H9 (cell line): Measurements from ENCODE around the gene MAPK12. TPM values are rescaled to one million over a fixed set of nuclear protein-coding genes. Genes with fewer than 3 reads are reported as not detected.
A peak's percentile ranks its signal among the peaks of the same experiment; 100 is the strongest.

Experiments
- DNase-seq: peaks from one replicate; pipeline ENCODE4 v3.0.0-alpha.2; 2017
- H2AFZ ChIP-seq: one replicate; pipeline ENCODE4 v1.6.1; 2013; ENCODE audit warnings: mild to moderate bottlenecking, low read length, control low read depth, moderate library complexity
- H2AK5ac ChIP-seq: 2 replicates; pipeline ENCODE4 v1.6.1; 2013; ENCODE audit warnings: low read length, control low read depth, mixed read lengths; ENCODE audit not compliant: insufficient read length
- H2BK120ac ChIP-seq: one replicate; pipeline ENCODE4 v1.6.1; 2013; ENCODE audit warnings: low read depth, mild to moderate bottlenecking, low read length, control low read depth, inconsistent platforms; ENCODE audit not compliant: poor library complexity, severe bottlenecking
- H2BK12ac ChIP-seq: 2 replicates; pipeline ENCODE4 v1.6.1; 2013; ENCODE audit warnings: low read length, control low read depth, mixed read lengths, low read depth; ENCODE audit not compliant: insufficient read length
- H2BK15ac ChIP-seq: 2 replicates; pipeline ENCODE4 v1.6.1; 2013; ENCODE audit warnings: low read depth, low read length, control low read depth
- H2BK20ac ChIP-seq: one replicate; pipeline ENCODE4 v1.6.1; 2013; ENCODE audit warnings: low read depth, mild to moderate bottlenecking, low read length, control low read depth, inconsistent platforms; ENCODE audit not compliant: poor library complexity, severe bottlenecking
- H2BK5ac ChIP-seq: 2 replicates; pipeline ENCODE4 v1.6.1; 2013; ENCODE audit warnings: low read length, control low read depth, mixed read lengths; ENCODE audit not compliant: insufficient read length
- H3K14ac ChIP-seq: 2 replicates; pipeline ENCODE4 v1.6.1; 2013; ENCODE audit warnings: low read length, control low read depth; ENCODE audit not compliant: insufficient read depth
- H3K18ac ChIP-seq: 2 replicates; pipeline ENCODE4 v1.6.1; 2013; ENCODE audit warnings: low read depth, mild to moderate bottlenecking, mixed read lengths, low read length, control low read depth; ENCODE audit not compliant: insufficient read length
- H3K23ac ChIP-seq: 2 replicates; pipeline ENCODE4 v1.6.1; 2013; ENCODE audit warnings: low read length, control low read depth, mixed read lengths, low read depth; ENCODE audit not compliant: insufficient read length
- H3K23me2 ChIP-seq: 2 replicates; pipeline ENCODE4 v1.6.1; 2013; ENCODE audit warnings: low read depth, mild to moderate bottlenecking, mixed read lengths, low read length, control low read depth; ENCODE audit not compliant: insufficient read length, poor library complexity, severe bottlenecking
- H3K27ac ChIP-seq: 2 replicates; pipeline ENCODE4 v1.5.1; 2013; ENCODE audit warnings: low read length, control low read depth, mixed read lengths, low read depth; ENCODE audit not compliant: insufficient read length
- H3K27me3 ChIP-seq: 2 replicates; pipeline ENCODE4 v1.6.1; 2013; ENCODE audit warnings: low read length, control low read depth, inconsistent platforms; ENCODE audit not compliant: insufficient read depth
- H3K4ac ChIP-seq: 2 replicates; pipeline ENCODE4 v1.6.1; 2013; ENCODE audit warnings: low read depth, mild to moderate bottlenecking, control low read depth, inconsistent platforms, low read length, moderate library complexity
- H3K4me1 ChIP-seq: 2 replicates; pipeline ENCODE4 v1.6.1; 2013; ENCODE audit warnings: low read length, control low read depth, inconsistent platforms; ENCODE audit not compliant: insufficient read depth
- H3K4me2 ChIP-seq: 2 replicates; pipeline ENCODE4 v1.6.1; 2013; ENCODE audit warnings: low read length, control low read depth, mixed read lengths; ENCODE audit not compliant: insufficient read length, insufficient read depth
- H3K56ac ChIP-seq: 2 replicates; pipeline ENCODE4 v1.6.1; 2013; ENCODE audit warnings: low read depth, mild to moderate bottlenecking, mixed read lengths, low read length, control low read depth; ENCODE audit not compliant: insufficient read length
- H3K79me1 ChIP-seq: 2 replicates; pipeline ENCODE4 v1.6.1; 2013; ENCODE audit warnings: low read depth, mild to moderate bottlenecking, moderate library complexity, low read length, control low read depth, inconsistent platforms; ENCODE audit not compliant: insufficient read depth, poor library complexity, severe bottlenecking
- H3K79me2 ChIP-seq: 2 replicates; pipeline ENCODE4 v1.6.1; 2013; ENCODE audit warnings: low read length, control low read depth, inconsistent platforms; ENCODE audit not compliant: insufficient read depth
- H3K9ac ChIP-seq: 2 replicates; pipeline ENCODE4 v1.6.1; 2013; ENCODE audit warnings: low read length, control low read depth, mixed read lengths; ENCODE audit not compliant: insufficient read length; ENCODE audit errors: extremely low read depth
- H3K9me3 ChIP-seq: one replicate; pipeline ENCODE4 v1.6.1; 2013; ENCODE audit warnings: low read depth, low read length, inconsistent platforms; ENCODE audit not compliant: control insufficient read depth
- H3T11ph ChIP-seq: one replicate; pipeline ENCODE4 v1.6.1; 2013; ENCODE audit warnings: mild to moderate bottlenecking, low read length, control low read depth, inconsistent platforms
- H4K20me1 ChIP-seq: one replicate; pipeline ENCODE4 v1.6.1; 2013; ENCODE audit not compliant: control insufficient read depth, insufficient read length, insufficient read depth
- H4K5ac ChIP-seq: 2 replicates; pipeline ENCODE4 v1.6.1; 2013; ENCODE audit warnings: low read depth, mild to moderate bottlenecking, mixed read lengths, low read length, control low read depth; ENCODE audit not compliant: insufficient read length
- H4K8ac ChIP-seq: replicated peaks from 2 replicates; pipeline ENCODE4 v1.6.1; 2013; ENCODE audit warnings: low read length, control low read depth, mixed read lengths, low read depth; ENCODE audit not compliant: insufficient read length
- H4K91ac ChIP-seq: 2 replicates; pipeline ENCODE4 v1.6.1; 2013; ENCODE audit warnings: low read depth, mild to moderate bottlenecking, moderate library complexity, mixed read lengths, low read length, control low read depth; ENCODE audit not compliant: insufficient read length
- H3K27ac Mint-ChIP-seq, 3 experiments: 2 replicates in 2 of 3; 3 replicates in 1 of 3; pipeline ENCODE4 v1.8.0; 2020 to 2021; ENCODE audit warnings: mixed read lengths in 3 of 3, mild to moderate bottlenecking in 1 of 3, moderate library complexity in 1 of 3
- H3K27me3 Mint-ChIP-seq: 2 replicates; pipeline ENCODE4 v1.8.0; 2021; ENCODE audit warnings: low read depth, mild to moderate bottlenecking, moderate library complexity, mixed read lengths
- H3K36me3 Mint-ChIP-seq, 3 experiments: 2 replicates in 2 of 3; 3 replicates in 1 of 3; pipeline ENCODE4 v1.8.0; 2020 to 2021; ENCODE audit warnings: low read depth in 3 of 3, mixed read lengths in 3 of 3; ENCODE audit not compliant: insufficient read depth in 1 of 3
- H3K4me1 Mint-ChIP-seq, 2 experiments: 2 replicates each; pipeline ENCODE4 v1.8.0; 2020; ENCODE audit warnings: mixed read lengths in 2 of 2
- H3K4me3 Mint-ChIP-seq, 2 experiments: 2 replicates in 1 of 2; 3 replicates in 1 of 2; pipeline ENCODE4 v1.8.0; 2020 to 2021; ENCODE audit warnings: mild to moderate bottlenecking in 2 of 2, mixed read lengths in 2 of 2, moderate library complexity in 1 of 2
- H3K9me3 Mint-ChIP-seq, 2 experiments: 2 replicates in 1 of 2; 3 replicates in 1 of 2; pipeline ENCODE4 v1.8.0; 2020; ENCODE audit warnings: mild to moderate bottlenecking in 2 of 2, mixed read lengths in 2 of 2, moderate library complexity in 1 of 2
- CTCF ChIP-seq: fragments of 200-600 bp; sonication (generic); conservative IDR thresholded peaks from 3 replicates; pipeline ENCODE4 v1.8.0; 2021; ENCODE audit warnings: antibody characterized with exemption, mild to moderate bottlenecking
- WGBS: extraction: QIAGEN DNeasy Blood & Tissue Kit; methylation state at CpG from one replicate; pipeline ENCODE4 v1.1.7; 2013; ENCODE audit warnings: missing lambda C conversion rate, low lambda C conversion rate, mixed read lengths; ENCODE audit not compliant: insufficient read length; ENCODE audit errors: extremely low coverage; 5-methylcytosine and 5-hydroxymethylcytosine counted together
- total RNA-seq: library from RNA; stranded (reverse); gene quantifications from 2 replicates; pipeline ENCODE4 v1.2.1, GENCODE V29; 2021

MAPK12 gene
- total RNA-seq, 1 experiment from 2014 or later: 31.3 TPM

- no peak overlapping the region for H3K4ac ChIP-seq
- H3K36me3 Mint-ChIP-seq: peaks cover 11 to 32% (median 25%) of the 10 kb centered on the region in 3 experiments
- no peaks in the 10 kb centered on the region for H3K4me1 ChIP-seq
- no peak overlapping the region for H4K5ac ChIP-seq
- no peak overlapping the region for H3K4me3 Mint-ChIP-seq
- H3K9ac ChIP-seq: no peak overlapping the region
- H3K27me3 Mint-ChIP-seq: no peaks in the 10 kb centered on the region
- no peak overlapping the region for H4K8ac ChIP-seq
- H4K20me1 ChIP-seq: no peaks in the 10 kb centered on the region
- peaks cover 0 to 2% of the 10 kb centered on the region in 2 experiments; a peak in 1 of 5 replicates for H3K9me3 Mint-ChIP-seq
- H3K23ac ChIP-seq: no peak overlapping the region
- H2AFZ ChIP-seq: no peak overlapping the region
- H2BK5ac ChIP-seq: no peak overlapping the region
- no peak overlapping the region for H2BK15ac ChIP-seq
- no peak overlapping the region for H3T11ph ChIP-seq
- no peak for TF ChIP-seq CTCF
- H3K23me2 ChIP-seq: no peaks in the 10 kb centered on the region
- H3K79me2 ChIP-seq: no peaks in the 10 kb centered on the region
- peak overlapping the region; percentile 69 to 89 (median 85); a peak in 4 of 7 replicates for H3K27ac Mint-ChIP-seq
- no peaks in the 10 kb centered on the region for H3K79me1 ChIP-seq
- WGBS: no CpG with 5 or more reads among the region's 9 CpGs
- H2BK20ac ChIP-seq: no peak overlapping the region
- H3K4me1 Mint-ChIP-seq: no peaks in the 10 kb centered on the region
- no peak overlapping the region for H3K18ac ChIP-seq
- H3K14ac ChIP-seq: no peak overlapping the region
- H3K27me3 ChIP-seq: no peaks in the 10 kb centered on the region
- H2AK5ac ChIP-seq: no peak overlapping the region
- no peak overlapping the region for H3K56ac ChIP-seq
- no peak for DNase-seq
- H3K27ac ChIP-seq: no peak overlapping the region
- H3K9me3 ChIP-seq: no peaks in the 10 kb centered on the region
- H2BK12ac ChIP-seq: no peak overlapping the region
- H3K4me2 ChIP-seq: no peak overlapping the region
- no peak overlapping the region for H4K91ac ChIP-seq
- no peak overlapping the region for H2BK120ac ChIP-seq
Measured at GRCh38 chr22:50228366-50228765, 33.1 kb downstream of the MAPK12 start.
